Measurements from ENCODE around the gene KCTD1.

Gene KCTD1

DNA sequence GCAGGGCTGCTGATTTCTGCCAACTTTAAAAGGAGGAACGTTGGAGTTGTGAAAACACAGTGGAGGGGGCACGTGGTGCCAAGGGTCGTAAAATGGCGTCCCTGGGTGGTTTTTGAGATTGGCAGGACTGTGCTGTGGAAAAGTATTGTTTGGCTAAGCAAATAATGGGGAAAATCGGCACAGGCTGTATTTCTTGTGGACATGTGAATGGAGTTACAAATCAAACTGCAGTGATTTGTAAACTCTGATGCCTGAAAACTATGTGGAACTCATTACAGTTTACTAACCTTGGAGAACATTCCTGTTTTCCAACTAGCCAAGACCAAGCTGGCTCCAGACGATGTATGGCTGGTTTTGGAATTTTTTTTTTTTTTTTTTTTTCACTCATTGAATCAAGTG is 68.7 kb downstream of the KCTD1 start:
- no peak for ATAC-seq

DNA sequence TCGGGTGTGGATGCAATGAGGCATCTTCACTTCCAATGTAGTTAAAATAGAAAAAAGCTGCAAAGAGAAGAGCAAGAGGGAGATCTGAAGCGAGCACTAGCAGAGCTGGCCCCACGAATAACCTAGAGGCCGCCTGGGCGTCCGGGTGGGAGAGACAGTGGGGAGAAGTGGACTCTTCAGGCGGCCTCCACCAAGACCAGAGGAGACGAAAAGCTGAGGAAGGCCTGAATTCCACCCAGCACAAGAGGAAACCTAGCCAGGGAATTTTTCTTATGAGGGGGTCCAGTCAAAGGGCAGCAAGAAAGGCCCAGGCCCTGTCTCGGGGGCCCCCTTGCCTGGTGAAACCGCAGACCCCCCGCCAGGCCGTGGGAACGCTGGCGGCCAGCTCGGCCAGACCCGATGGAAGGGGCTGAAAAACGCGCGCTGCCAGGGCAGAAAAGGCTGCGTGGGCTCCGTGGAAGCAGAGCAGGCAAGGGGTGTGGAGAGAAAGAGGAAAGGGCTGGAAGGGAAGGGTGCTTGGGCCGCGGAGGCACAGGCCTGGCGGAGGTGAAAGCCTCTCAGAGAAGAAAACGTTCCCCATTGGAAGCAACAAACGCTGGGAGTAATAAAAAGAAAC is 69.2 kb downstream of the KCTD1 start:
- no peak for ATAC-seq

DNA sequence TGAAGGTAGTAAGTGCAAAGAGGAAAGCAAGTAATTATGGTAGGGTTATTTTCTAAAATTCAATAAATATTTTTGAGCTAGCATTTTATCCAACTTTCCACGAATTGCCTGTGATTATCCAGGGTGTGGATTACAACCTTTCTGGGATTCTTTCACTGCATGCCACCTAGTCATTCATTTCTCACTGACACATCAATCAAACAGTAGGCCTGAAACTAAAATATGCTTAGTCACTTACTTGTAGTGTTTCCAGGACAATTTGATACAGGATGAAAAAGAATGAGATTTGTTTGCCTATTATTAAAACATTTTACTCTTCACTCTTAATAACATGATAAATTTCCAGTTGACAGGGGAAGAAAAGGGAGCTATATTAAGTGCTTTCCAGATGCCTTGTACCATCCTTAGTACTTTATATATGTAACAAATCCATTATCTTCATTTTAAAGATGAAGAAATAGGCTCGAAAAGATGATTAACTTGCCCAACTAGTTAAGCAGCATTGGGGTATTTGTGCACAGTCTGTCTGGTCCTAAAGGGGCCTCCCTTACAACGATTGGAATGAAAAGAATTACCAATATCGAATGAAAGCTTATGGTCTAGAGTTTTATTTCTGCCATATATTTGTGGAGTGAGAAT is 70.4 kb downstream of the KCTD1 start:
- ATAC-seq: no peak

DNA sequence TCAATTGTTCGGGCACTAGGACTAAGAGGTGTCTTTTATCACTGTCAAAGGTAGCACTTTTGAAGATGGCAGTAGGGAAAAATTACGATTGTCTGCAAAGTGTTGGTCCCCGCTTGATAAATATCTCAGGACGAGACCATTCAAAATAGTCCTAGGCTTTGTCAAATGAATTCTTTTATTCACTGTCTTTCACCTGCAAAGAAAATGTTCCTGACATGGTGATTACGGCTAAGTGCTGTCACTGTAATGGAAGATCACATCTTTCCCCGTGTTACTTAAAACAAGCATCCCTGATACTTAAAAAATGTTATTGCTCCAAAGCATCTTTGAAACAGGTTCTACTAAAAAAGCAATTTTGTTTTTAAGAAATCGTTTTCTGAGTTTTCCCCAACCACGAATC is 71.7 kb downstream of the KCTD1 start:
- no peak for ATAC-seq

DNA sequence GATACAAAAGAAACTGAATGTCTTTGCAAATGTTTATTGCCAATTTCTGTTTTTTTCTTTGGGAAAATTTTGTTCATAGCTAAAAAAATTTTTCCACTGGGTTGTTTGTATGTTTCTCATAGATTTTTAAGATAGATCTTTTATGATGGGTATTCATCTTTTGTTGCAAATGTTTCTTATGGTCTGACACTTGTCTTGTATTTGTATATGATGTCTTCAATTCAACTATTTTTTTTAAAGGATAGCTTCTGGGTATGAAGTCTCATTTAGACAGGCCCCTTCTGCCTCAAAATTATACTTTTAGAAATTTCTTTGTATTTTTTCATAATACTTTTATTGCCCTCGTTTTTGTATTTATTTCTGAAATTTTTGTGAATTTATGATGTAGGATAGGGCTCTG is 73.8 kb downstream of the KCTD1 start:
- ATAC-seq: no peak

DNA sequence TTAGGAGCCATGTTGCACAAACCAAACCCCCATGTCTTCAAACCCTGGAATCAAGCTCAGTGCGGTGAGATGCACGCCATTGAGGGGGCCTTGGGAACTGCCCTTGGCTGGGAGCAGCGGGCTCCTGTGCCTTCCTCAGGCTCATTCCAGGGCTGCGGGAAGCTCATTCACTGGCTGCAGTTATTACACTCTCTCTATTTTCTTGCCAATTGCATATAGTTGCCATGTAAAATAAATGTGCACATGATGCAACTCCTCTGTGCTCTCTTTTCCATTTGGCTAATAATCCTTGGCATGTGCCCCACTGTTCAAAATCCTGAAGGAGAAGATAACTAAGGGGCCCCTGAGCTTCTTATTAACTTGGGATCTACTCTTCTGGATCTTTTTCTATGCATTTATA is 74.7 kb downstream of the KCTD1 start:
- ATAC-seq: no peak

DNA sequence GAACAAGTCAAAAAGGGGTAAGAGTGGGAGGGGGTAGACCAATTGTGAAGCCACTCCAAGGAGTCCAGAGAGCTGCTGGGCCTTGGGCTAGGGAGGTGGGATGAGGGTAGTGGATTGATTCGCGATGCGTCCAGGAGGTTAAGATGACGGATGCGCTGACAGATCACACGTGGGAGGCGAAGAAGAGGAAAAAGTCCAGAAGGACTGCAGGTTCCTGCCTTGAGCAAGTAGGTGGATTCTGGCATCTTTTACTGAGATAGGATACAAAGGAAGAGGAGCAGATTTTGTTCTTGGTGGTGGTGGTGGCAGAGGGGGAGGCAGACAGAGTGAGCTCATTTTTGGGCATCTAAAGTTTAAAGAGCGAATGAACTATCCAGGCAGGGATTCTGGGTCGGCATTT is 76.5 kb downstream of the KCTD1 start:
- no peak for ATAC-seq

DNA sequence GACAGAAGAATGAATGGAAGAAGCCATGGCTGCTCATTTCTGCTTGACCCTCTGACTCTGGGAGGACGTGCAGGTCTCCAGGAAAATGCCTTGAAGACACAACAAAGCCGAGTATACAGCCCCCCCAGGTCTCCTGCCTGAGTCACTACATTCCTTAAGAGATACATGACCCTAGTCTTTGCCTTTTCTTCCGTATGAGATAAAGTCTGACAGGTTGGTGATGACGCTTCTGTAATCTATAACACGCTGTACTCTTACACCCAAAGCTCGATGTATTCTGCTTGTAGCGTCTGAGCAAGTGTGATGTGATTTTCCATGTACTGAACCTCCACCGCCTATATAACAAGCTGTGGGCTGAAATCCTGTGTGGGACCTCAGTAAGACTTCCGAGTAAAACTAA is 77.3 kb downstream of the KCTD1 start:
- ATAC-seq: no peak

DNA sequence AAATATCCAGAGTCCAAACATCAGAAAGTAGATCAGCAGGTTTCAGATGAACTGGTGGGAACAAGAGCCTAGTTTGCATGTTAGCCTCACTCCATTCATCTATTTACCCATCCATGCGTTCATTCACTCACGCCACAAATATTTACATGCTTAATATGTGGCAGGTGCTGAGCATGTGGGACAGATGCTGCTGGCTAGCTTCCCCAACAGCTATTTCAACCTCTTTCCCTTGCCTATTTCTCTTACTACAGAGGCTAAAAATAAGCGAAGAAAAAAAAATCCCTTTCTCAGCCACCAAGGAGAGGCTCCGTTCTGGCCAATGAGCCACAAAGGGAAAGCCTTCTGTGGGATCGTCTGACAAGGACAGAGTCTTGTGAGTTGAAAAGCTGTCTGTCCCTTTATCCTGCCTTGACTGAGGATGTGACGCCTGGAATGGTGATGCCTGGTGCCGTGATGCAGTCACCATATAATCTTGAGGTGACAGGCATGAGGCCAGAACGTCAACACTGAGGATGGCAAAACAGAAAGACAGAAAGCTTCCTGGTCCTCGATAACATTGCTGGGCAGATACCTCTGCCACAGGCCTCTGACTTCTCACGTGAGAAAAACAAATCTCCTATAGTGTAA is 78.2 kb downstream of the KCTD1 start:
- no peak for ATAC-seq

DNA sequence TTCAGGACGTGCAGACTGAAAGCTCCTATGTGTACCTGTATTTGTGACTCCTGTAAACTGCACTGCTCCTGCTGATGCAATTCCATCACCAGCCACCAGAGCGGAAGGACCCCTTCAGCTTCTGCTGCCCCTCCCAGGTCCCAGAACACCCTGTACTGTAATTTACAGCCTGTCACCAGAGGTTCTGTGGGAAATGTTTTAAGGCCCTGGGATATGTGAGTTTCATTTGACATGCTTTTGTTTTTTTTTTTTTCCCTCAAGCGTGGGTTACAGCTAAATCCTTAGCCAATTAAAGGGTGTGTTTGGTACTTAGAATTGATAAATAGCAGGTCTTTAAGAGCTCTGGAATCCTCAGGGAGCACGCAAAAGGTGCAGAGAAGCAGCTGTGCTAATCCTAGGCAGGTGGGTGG is 79.4 kb downstream of the KCTD1 start:
- ATAC-seq: no peak

DNA sequence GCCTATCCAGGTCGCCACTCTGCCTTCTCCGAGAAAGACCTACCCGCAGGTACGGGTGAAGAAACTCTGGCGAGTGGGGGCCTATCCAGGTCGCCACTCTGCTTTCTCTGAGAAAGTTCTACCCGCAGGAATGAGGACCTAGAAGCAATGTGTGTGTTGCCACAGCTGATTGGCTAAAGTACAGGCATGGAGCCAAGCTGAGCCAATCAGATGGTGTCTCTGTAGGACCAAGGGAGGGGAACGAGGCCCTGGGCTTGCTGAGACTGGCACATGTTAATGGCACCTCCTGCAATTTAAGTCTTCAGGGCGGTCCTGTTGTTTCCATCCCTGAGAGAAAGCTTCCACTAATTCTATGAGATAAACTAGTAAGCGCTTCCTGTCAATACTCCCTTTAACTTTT is 82.3 kb downstream of the KCTD1 start:
- no peak for ATAC-seq

DNA sequence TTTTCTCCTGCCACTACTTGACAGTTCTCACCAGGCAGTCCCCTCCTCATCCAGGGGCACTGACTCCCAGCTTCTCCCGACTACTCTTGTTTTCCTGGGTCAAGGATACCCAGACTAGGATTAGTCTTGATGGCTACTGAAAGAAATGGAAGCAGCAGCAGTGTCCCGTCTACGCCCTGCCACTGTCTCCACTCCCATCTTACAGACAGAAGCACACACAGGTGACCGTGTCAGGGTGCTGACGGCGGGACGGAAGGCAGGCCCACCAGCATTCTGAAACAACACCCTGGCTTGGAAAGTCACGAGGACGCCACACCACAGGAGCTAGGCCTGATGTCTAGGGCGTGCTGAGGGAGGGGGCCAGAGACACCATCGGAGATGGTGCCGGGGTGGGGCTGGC is 82.9 kb downstream of the KCTD1 start:
- ATAC-seq: no peak

DNA sequence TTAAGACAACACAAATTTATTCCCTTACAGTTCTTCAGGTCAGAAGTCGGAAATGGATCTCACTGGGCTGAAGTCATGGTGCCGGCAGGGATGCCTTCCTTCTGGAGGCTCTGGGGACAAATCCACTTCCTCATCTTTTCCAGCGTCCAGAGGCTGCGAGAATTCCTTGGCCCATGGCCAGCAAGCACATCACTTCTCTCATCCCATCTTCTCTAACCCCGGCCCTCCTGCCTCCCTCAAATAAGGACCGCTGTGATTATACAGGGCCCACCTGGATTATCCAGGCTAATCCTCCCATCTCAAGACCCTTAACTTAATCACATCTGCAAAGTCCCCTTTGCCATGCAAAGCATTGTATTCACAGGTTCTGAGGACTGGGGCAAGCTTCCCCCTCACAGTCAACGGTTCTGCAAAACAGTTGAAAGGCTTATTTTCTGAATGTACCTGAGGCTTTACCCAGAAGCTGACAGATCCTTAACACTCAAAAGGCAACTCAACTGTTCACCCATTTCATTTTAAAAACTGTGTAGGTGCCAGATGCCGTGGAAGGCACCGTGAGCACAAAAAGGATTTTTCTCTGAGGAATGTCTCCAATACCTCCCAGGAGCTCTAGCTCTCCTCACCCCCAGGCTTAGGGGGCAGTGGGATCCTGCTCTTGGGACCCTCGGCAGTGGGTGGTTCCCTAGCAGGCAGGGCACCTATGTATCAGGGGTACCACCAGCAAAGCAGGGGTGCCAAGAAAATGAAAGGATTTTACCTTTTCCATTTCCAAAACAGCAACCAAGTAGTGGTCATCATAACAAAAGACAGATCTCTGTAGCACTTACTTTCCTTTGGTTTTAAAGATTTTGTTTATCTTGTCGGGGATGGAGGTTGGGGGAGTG is 84.0 kb downstream of the KCTD1 start:
- no peak for ATAC-seq

DNA sequence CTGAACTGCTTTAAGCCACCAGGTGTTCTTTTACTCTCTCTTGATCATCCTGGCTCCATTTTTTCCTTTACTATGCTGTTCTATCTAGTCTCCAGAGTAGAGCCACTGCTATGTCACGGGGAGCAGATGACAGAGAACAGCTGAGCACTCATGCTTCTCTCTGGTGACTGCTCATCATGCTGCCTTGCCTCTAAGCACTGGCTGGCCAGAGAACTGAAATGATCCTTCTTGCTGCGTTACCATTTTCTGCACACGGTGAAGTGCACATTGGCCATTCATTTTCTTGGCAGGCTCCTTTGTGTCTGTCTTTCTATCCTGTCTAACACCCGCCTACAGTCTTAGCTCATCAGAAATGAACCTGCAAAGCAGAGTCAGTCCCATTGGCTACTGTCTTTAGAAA is 86.0 kb downstream of the KCTD1 start:
- ATAC-seq: no peak

DNA sequence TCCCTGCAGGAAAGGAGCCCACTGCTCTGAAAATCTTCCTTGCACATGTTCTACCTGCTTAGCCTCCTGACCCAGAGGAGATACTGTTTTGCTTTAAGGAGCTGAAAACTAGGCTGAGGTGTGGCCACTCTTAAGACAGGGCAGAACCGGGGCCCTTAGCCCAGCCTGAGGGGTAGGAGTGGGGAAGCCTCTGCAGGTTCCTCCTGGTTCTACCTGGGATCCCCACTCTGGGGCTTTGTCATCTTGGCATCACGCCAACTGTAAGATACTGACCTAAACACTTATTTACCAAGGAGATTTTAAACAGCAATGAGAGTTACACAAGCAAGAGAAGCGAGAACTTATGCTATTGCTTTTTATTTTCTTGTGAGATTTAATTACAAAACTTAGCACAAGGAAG is 86.9 kb downstream of the KCTD1 start:
- no peak for ATAC-seq

DNA sequence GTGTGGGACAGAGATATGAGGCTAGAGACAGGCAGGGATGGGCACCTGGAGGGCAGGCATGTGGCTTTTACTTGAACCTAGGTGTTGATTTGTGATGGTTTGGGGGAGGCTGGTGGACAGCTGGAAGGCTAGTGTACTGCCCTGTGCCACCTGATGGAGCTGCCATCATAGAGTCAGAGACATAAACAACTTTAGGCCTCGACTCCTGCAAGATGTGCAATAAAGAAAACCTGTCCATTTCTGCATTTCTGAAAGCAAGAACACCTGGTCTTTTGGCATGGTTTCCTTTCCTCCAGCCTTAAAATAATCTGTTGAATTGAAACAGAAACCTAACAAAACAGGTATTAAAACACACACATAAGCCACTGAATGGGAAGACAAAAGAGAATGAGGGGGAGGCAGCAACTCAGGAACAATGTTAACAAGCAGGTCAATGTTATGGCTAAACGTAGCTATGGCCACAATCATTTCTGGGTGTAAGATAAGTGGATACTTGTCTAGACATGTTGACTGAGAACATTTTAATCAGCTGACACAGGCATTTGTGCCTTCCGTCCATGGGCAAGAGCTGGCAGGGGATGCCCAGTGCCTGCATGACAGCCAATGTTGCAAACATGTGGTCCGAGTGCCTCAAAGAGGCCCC is 87.8 kb downstream of the KCTD1 start:
- ATAC-seq: no peak

DNA sequence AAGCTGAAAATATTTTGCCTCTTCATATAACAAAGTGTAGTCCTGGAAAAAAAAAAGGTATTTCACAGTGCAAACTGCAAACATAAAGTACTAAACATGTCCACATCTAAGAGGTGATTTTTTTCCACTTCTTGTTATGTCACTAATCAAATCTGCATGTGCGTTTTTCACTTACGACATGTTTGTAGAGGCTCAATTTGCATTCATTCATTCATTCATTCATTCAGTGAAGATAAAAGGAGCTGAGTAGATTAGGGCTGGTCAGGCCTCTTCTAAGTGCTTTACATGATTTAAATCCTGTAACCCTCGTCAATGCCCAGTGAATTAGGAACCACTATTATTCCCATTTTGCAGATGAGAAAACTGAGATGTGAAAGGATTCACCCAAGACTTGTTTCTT is 88.5 kb downstream of the KCTD1 start:
- no peak for ATAC-seq

DNA sequence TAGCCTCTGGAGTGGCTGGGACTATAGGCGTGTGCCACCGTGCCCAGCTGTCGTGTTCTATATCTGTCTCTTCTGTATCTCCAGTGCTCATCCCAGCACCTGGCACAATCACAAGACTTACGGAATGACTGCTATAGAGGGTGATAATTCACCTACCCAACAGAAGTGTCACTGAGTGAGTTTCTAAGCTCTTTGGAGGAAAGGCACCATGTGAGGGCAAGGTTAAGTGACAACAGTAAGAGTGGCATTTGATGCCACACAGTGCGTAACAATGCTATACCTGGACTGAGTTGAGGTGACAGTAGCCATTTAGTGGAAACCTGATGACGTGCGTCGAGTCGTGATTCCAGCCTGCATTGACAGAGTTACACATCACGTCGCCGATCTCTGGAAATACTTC is 89.0 kb downstream of the KCTD1 start:
- ATAC-seq: no peak

DNA sequence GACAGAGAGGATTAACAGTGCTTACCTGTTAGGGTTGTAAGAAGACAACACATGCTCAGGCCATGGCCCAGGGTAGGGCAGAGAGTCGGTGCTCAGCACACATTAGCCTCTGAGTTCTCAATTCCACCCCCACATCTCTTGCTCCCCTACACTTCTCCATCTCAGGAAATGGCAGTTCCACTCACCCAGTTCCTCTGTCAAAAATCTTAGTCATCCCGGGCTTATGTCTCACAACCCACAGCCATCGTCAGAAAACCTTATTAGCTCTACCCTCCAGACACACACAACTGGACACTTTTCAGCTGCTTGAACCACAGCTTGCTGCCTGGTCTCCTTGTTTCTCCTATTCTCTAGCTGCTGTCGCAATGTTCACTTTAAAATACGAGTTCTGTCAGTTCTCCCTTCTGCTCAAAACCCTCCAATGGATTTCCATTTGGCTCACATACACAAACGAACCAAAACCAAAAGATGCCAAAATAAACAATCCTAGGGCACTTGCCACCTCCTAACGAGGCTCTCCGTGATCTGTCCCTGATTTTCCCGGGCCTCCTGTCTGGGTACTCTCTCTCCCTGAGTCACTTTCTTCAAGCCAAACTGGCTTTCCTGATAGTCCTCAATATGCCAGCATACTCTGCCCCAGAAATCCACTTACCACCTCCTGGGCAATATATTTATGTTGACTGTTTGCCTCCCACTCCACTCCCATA is 89.7 kb downstream of the KCTD1 start:
- ATAC-seq: no peak

DNA sequence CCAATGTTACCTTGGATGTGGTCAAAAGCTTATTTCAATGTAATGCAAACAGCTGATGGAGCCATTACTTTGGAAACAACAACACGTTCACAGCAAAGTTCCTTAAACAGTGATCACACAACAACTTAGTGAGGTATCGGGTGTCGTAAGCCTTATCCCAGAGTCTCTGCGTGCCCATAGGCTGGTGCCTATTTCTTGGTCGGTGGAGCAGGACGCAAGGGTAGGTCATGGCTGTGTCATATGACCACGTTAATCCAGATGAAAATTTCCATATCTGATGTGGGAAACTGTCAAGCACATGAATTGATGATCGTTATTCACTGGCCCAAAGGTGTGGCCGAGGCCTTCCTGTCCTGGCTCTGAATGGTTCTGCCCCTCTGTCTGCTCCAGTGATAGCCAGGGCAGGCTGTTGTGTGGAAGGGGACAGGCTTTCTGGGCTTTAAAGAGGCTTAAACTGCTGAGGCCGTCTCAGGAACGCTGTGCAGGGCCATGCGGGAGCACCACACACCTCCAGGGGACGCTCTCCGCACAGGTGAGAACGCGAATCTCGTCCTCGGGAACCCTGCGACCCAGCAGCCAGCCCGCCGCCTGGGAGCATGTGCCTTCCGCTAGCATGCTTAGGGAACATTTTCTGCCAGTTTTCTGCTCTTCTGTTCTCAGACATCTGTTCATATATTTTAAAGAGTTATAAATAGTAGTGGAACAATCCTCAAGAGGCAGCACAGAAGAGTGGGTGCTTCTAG is 90.6 kb downstream of the KCTD1 start:
- ATAC-seq: no peak

DNA sequence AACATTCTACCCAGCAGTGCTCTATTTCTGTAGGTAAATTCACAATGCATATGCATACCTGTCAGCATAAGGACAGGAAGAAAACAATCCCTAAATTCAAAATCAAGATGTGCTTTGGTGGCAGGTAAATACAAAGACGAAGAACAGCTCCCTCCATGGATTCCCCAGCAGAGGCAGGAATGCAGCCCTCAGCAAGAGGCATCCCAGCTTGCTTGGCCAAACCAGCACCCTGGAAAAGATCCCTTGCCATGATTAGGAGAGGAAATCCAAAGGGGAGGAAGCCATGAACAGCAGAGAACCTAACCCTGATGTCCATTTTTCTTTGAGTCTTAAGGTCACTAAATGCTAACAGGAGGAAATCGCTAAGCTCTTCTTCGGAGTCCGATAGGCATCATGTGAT is 91.2 kb downstream of the KCTD1 start:
- ATAC-seq: no peak

DNA sequence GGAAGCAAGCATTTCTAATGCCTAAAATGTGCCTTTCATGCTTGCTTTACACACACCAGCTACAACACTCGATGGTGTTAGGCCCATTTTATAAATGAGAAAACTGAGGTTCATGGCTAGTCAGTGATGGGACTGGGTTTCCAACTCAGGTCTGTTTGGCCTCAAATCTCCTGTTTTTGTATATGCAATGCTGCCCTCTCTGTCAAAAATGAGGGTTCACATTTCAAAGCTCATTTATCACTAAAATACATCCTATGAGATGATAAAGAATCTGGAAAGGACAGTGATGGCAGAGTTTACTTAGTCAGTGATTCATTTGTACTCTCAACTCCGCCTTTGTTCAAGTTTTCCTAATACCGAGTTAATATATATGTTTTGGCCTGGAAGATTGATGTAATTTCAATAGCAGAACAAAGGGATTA is 92.3 kb downstream of the KCTD1 start:
- no peak for ATAC-seq

Data from activated CD4-positive, CD25-positive, alpha-beta regulatory T cell treated with anti-CD3 and anti-CD28 coated beads, Interleukin-2, amount 50 U/mL, for 24 hours (primary cell).